ENCODE data around the gene CHST13.
A peak's percentile ranks its signal among the peaks of the same experiment; 100 is the strongest.
"Not testable (repeated sequence)": the region's sequence is repeated elsewhere in the genome, so short reads cannot be mapped to it uniquely, and the experiment has no call there.

Gene CHST13

GRCh38 chr3:126529585-126530170 is 5.7 kb downstream of the CHST13 start:
- H3K27me3 ChIP-seq: peaks cover 4 to 18% (median 13%) of the 10 kb centered on the region in 11 experiments
- TF ChIP-seq Cebpa-rat (IDR thresholded peaks at IDR 0.05): no peak
- H3K9me3 ChIP-seq (replicated peaks in 1 of 11): peaks cover 0 to 14% (median 0%) of the 10 kb centered on the region in 11 experiments; a peak in 1 of 22 replicates
- no peaks in the 10 kb centered on the region for H3K36me3 ChIP-seq
- peak overlapping the region; percentile 85 to 99 (median 93) for H3K4me2 ChIP-seq
- H3K4me3 ChIP-seq: peak overlapping the region in 6 of 10 experiments; percentile 12 to 53 (median 28); a peak in 6 of 20 replicates
- H3K9ac ChIP-seq: peak overlapping the region; percentile 67 to 83 (median 73)
- H3K4me1 ChIP-seq: peaks cover 48 to 94% (median 68%) of the 10 kb centered on the region in 10 experiments
- H3K27ac ChIP-seq: peak overlapping the region; percentile 74 to 96 (median 86)
- peaks cover 0 to 7% (median 0%) of the 10 kb centered on the region in 11 experiments; a peak in 4 of 22 replicates for H4K20me1 ChIP-seq

- TF ChIP-seq Cebpa-rat (IDR thresholded peaks at IDR 0.05): peak in 8 of 11 experiments; percentile 28 to 75 (median 48); a peak in 11 of 22 replicates
- Histone ChIP-seq H3K4me1 (peaks cover 48 to 91% (median 68%) of the 10 kb centered on the region in 10 experiments), H3K36me3 (no peaks in the 10 kb centered on the region), H4K20me1 (peaks cover 0 to 7% (median 0%) of the 10 kb centered on the region in 11 experiments; a peak in 4 of 22 replicates), H3K27ac (peak overlapping the region; percentile 74 to 96 (median 86)), H3K4me3 (peak overlapping the region in 8 of 10 experiments; percentile 2 to 56 (median 38); a peak in 10 of 20 replicates), H3K9me3 (replicated peaks in 1 of 11) (peaks cover 0 to 14% (median 0%) of the 10 kb centered on the region in 11 experiments; a peak in 1 of 22 replicates), H3K9ac (peak overlapping the region; percentile 67 to 83 (median 73)), H3K27me3 (peaks cover 0 to 11% (median 6%) of the 10 kb centered on the region in 11 experiments; a peak in 15 of 22 replicates), H3K4me2 (peak overlapping the region; percentile 85 to 99 (median 93))
Measured at GRCh38 chr3:126530171-126531050, 6.5 kb downstream of the CHST13 start.

GRCh38 chr3:126531051-126531330 is 7.0 kb downstream of the CHST13 start:
- Histone ChIP-seq H3K27me3 (peaks cover 0 to 5% (median 0%) of the 10 kb centered on the region in 11 experiments; a peak in 6 of 22 replicates), H4K20me1 (peaks cover 0 to 7% (median 0%) of the 10 kb centered on the region in 11 experiments; a peak in 4 of 22 replicates), H3K4me3 (peak overlapping the region in 5 of 10 experiments; percentile 12 to 56 (median 39); a peak in 4 of 20 replicates), H3K4me1 (peaks cover 46 to 86% (median 63%) of the 10 kb centered on the region in 10 experiments), H3K9me3 (replicated peaks in 1 of 11) (peaks cover 0 to 14% (median 0%) of the 10 kb centered on the region in 11 experiments; a peak in 1 of 22 replicates), H3K9ac (peak overlapping the region; percentile 67 to 83 (median 73); a peak in 21 of 22 replicates), H3K36me3 (no peaks in the 10 kb centered on the region), H3K4me2 (peak overlapping the region; percentile 85 to 99 (median 93)), H3K27ac (peak overlapping the region; percentile 73 to 96 (median 86); a peak in 21 of 22 replicates)
- no peak for TF ChIP-seq Cebpa-rat (IDR thresholded peaks at IDR 0.05)

- Histone ChIP-seq H3K9ac (no peak overlapping the region), H3K36me3 (no peaks in the 10 kb centered on the region), H4K20me1 (peaks cover 0 to 3% (median 0%) of the 10 kb centered on the region in 11 experiments; a peak in 1 of 22 replicates), H3K4me2 (peak overlapping the region in 6 of 11 experiments; percentile 2 to 96 (median 37); a peak in 8 of 22 replicates), H3K9me3 (replicated peaks in 1 of 11) (no peaks in the 10 kb centered on the region), H3K4me3 (no peak overlapping the region), H3K27ac (0 out of 22 replicates have a peak overlapping the region, but pooled peaks of 1 of the 11 experiments have one; percentile 9), H3K27me3 (no peaks in the 10 kb centered on the region), H3K4me1 (peaks cover 41 to 80% (median 53%) of the 10 kb centered on the region in 10 experiments)
- no peak for TF ChIP-seq Cebpa-rat (IDR thresholded peaks at IDR 0.05)
Measured at GRCh38 chr3:126533506-126533905, 9.6 kb downstream of the CHST13 start.

- Histone ChIP-seq H3K9ac (0 out of 22 replicates have a peak overlapping the region, but pooled peaks of 1 of the 11 experiments have one; percentile 16), H3K4me2 (0 out of 22 replicates have a peak overlapping the region, but pooled peaks of 1 of the 11 experiments have one; percentile 71), H3K27ac (peak overlapping the region in 1 of 11 experiments; percentile 12; a peak in 1 of 22 replicates), H3K4me1 (peaks cover 30 to 80% (median 51%) of the 10 kb centered on the region in 10 experiments)
- H3K4me3 ChIP-seq; H3K9me3 ChIP-seq (replicated peaks in 1 of 11); H3K27me3 ChIP-seq; H3K36me3 ChIP-seq; H4K20me1 ChIP-seq: not testable (repeated sequence)
Measured at GRCh38 chr3:126534716-126535115, 10.8 kb downstream of the CHST13 start.

- no peak for TF ChIP-seq Cebpa-rat (IDR thresholded peaks at IDR 0.05)
Measured at GRCh38 chr3:126535636-126536035, 11.7 kb downstream of the CHST13 start.

GRCh38 chr3:126536126-126536525 is 12.2 kb downstream of the CHST13 start:
- Histone ChIP-seq H3K9me3 (replicated peaks in 1 of 11) (no peaks in the 10 kb centered on the region), H4K20me1 (no peaks in the 10 kb centered on the region; a peak in 1 of 22 replicates), H3K27ac (0 out of 22 replicates have a peak overlapping the region, but pooled peaks of 1 of the 11 experiments have one; percentile 25), H3K36me3 (no peaks in the 10 kb centered on the region), H3K4me1 (peaks cover 30 to 80% (median 52%) of the 10 kb centered on the region in 10 experiments), H3K4me3 (no peak overlapping the region), H3K4me2 (no peak overlapping the region), H3K9ac (no peak overlapping the region), H3K27me3 (no peaks in the 10 kb centered on the region)
- no peak for TF ChIP-seq Cebpa-rat (IDR thresholded peaks at IDR 0.05)

More at GRCh38 chr3:126535636-126536035, 11.7 kb downstream of the CHST13 start:
- no peaks in the 10 kb centered on the region for H3K36me3 ChIP-seq
- peaks cover 30 to 80% (median 52%) of the 10 kb centered on the region in 10 experiments for H3K4me1 ChIP-seq
- H3K9ac ChIP-seq: no peak overlapping the region
- no peaks in the 10 kb centered on the region for H3K9me3 ChIP-seq (replicated peaks in 1 of 11)
- no peaks in the 10 kb centered on the region for H3K27me3 ChIP-seq
- H3K4me2 ChIP-seq: no peak overlapping the region
- no peak overlapping the region for H3K4me3 ChIP-seq
- H4K20me1 ChIP-seq: no peaks in the 10 kb centered on the region; a peak in 1 of 22 replicates
- peak overlapping the region in 2 of 11 experiments; percentile 2 to 25; a peak in 3 of 22 replicates for H3K27ac ChIP-seq

GRCh38 chr3:126537116-126537729 is 13.3 kb downstream of the CHST13 start:
- no peak for TF ChIP-seq Cebpa-rat (IDR thresholded peaks at IDR 0.05)
- Histone ChIP-seq H3K4me3 (no peak overlapping the region), H3K9me3 (replicated peaks in 1 of 11) (peaks cover 0 to 8% (median 6%) of the 10 kb centered on the region in 11 experiments; a peak in 14 of 22 replicates), H3K36me3 (no peaks in the 10 kb centered on the region), H3K27me3 (no peaks in the 10 kb centered on the region), H3K4me2 (peak overlapping the region; percentile 33 to 88 (median 59); a peak in 21 of 22 replicates), H3K4me1 (peaks cover 33 to 79% (median 54%) of the 10 kb centered on the region in 10 experiments), H4K20me1 (no peaks in the 10 kb centered on the region; a peak in 1 of 22 replicates), H3K27ac (no peak overlapping the region; a peak in 2 of 22 replicates), H3K9ac (no peak overlapping the region)
